GM21360 (cell line): Measurements from ENCODE around the gene NLRP8.
"Not testable (repeated sequence)": the region's sequence is repeated elsewhere in the genome, so short reads cannot be mapped to it uniquely, and the experiment has no call there.

Experiments used
- ATAC-seq: cut with Tn5 transposase; IDR thresholded peaks from one replicate; pipeline ENCODE4 v1.9.1; 2021; ENCODE audit warnings: mild to moderate bottlenecking, moderate library complexity; ENCODE audit not compliant: unreplicated experiment

The NLRP8 gene

GRCh38 chr19:55947532-55947931 lies at the start of gene NLRP8:
TSS of gene NLRP8 (plus strand) at chr19:55947832.
- ATAC-seq = no peak

DNA sequence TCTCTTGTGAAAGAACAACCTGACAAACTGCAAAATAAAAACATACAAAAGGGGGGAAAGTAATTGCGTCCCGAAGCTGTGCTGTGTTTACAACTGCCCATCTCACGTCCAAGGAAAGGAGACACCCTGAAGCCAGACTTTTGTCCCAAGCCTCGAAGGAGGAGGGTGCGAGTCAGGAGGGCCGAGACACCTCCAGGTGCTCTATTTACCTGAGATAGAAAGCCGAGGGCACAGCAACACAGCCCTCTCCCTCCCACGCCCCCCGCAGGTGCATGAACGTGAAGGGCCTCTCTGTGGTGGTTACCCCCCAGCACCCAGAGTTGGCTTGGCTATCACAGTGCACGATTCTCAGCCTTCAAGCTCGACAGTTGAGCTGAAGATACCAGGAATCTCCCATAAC lies 48.7 kb upstream of the NLRP8 start:
- ATAC-seq = no peak

GRCh38 chr19:55901369-55902079 lies 46.1 kb upstream of the NLRP8 start:
- ATAC-seq = no peak

DNA sequence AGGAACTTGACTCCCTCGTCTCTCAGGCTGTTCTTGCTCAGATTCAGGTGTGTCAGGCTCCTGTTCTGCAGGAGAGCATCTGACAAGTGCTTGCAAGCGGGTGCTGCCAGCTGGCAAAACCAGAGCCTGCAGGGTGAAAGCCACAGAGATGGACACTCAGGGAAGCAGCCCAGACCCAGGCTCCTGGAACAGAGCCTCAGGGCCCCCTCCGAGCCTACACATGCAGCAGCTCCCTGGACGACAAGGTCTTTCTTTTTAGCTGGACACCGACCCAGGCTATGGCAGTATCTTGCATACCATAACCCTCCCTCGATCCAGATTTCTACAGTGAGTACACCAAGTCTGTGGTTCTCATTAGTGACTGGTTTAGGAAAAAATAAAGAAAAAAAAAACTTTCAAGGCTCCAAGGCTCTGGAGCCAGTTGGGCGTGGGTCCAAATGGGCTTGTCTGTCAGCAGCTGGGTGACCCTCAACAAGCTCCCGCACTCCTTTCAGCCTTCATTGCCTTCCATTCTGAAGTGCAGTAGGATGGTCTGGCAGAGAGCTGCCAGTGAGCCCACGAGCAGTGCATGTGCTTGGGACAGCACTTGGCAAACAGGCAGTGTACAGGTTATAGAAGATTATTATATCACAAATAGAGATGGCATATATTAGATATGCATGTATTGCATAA lies 45.4 kb upstream of the NLRP8 start:
- ATAC-seq = no peak

- ATAC-seq = no peak
Observed at GRCh38 chr19:55907286-55907685, 40.3 kb upstream of the NLRP8 start.

GRCh38 chr19:55907746-55908145 lies 39.9 kb upstream of the NLRP8 start:
- ATAC-seq = no peak

DNA sequence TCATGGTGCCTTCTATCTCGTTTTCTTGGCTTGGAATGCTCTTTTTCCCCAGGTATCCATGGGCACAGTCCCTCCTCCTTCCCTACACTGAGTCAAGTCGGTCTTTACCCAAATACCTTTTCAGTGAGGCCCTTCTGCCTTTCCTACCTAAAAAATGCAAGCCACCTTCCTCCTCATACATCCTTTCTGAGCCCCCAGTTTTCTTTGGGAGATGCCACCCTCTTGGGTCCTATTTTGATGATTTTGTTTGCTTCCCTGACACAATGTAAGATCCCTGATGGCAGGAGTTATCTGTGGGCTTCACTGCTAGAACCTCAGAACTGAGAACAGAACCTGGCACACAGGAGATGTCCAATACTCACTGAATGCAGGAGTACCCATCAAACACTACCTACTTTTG lies 37.8 kb upstream of the NLRP8 start:
- no peak for ATAC-seq

DNA sequence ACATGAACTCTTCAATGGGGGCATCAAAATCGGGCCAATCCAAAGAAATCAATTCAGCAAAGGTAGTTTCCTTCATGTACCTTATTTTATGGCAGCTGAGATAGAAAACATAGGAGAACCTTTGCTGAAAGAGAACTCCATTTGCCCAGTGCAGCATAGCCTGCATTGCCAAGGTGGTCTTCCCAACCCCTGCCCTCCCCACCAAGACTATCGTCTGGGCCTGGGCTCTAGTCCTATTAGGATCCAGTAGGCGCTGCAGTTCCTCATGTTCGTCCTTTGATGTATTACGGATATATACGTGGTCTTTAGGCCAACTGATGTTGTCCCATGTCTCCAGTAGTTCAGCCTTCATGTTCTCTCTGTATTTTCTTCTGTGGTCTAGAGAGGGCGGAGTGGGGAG lies 34.7 kb upstream of the NLRP8 start:
- ATAC-seq = no peak

- ATAC-seq = no peak
Observed at GRCh38 chr19:55913643-55914268, 33.9 kb upstream of the NLRP8 start.

GRCh38 chr19:55923556-55923955 lies 24.1 kb upstream of the NLRP8 start:
- ATAC-seq = no peak

GRCh38 chr19:55927991-55928390 lies 19.6 kb upstream of the NLRP8 start:
- ATAC-seq = no peak

GRCh38 chr19:55929258-55929657 lies 18.4 kb upstream of the NLRP8 start:
- not testable (repeated sequence) for ATAC-seq

DNA sequence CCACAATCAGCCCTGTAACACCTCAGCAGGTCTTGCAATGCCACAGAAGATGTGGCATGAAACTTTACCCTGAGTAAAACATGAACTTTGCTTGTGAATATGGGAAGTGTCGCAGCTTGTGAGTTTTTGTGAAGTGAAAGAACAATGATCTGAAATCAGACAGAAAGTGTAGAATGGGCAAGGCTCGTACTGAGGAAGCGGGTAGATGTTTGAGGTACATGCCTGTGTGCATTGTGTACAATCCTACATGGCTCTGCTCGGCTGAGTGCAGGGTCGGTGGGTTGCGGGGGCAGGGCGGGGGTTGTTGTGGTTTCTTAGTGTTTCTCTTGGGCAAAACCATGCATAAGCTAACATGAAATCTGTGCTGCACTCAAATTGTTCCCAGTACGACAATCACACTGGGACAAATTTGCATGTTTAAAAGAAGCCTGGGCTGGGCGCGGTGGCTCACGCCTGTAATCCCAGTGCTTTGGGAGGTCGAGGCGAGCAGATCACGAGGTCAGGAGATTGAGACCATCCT lies 16.6 kb upstream of the NLRP8 start:
- ATAC-seq = no peak

DNA sequence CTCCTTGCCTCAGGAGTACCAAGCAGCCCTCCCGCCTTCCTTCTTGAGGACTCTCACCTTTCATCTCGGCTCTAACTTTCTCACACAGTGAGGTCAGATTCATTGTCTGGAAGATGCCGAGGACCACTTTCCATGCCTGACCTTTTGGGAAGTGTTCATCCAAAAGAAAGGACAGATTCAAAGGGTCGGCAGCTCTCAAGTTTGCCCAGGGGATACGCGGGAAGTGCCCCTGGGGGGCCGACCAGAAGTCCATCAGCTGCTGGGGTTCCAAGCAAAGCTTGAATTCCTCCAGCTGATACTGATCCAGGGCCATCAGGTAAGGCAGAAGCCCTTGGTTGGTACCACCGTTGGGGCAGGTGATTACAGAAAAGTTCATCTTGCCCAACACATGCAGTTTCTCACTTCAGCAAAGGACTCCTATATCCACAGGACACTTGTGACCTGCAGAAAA lies 15.7 kb upstream of the NLRP8 start, which contains the start of gene NLRP13:
Gene NLRP13 (minus strand): TSS at position 401 of the 451 bp plus-strand sequence. CDS start 25 bp downstream, at position 376.
- no peak for ATAC-seq

GRCh38 chr19:55935206-55935605 lies 12.4 kb upstream of the NLRP8 start:
- ATAC-seq = no peak

- no peak for ATAC-seq
Observed at GRCh38 chr19:55939206-55939605, 8.4 kb upstream of the NLRP8 start.

DNA sequence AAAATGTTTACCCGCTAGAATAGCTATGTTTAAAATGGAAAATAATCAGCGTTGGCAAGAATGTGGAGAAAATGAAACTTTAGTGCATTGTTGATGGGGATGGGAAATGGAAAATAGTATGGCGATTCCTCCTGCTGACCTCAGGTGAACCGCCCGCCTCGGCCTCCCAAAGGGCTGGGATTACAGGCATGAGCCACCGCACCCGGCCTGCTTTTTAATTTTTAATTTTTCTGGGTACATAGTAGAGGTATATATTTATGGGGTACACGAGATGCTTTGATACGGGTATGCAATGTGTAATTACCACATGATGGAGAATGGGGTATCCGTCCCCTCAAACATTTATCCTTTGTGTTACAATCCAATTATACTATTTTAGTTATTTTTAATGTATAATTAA lies 7.3 kb upstream of the NLRP8 start:
- no peak for ATAC-seq

DNA sequence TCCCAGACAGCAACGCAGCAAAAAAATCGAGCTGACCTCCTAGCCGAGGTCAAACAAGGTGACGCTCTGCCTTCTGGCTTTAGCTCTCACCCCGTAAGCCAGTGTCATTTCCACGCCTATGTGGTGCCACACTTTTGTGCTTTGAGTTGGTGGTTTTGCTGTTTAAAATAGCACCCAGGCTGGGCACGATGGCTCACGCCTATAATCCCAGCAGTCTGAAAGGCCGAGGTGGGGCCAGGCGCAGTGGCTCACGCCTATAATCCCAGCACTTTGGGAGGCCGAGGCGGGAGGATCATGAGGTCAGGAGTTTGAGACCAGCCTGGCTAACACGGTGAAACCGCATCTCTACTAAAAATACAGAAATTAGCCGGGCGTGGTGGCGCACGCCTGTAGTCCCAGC lies 2.9 kb downstream of the NLRP8 start:
- ATAC-seq = not testable (repeated sequence)

DNA sequence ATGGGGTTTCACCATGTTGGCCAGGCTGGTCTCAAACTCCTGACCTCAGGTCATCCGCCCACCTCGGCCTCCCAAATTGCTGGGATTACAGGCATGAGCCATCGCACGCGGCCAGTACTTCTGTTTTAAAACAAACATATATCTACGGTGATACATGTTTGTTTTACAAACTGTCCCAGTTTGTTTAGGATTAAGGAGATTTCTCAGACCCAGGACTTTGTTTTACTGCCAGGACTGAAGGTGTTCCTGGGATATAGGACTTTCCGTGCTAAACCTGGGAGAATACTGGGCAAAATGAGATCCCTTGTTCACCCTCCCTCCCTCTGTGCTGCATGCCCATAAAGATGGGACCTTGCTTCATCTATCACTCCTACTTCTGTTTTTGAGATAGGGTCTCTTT lies 8.8 kb downstream of the NLRP8 start:
- ATAC-seq = no peak

GRCh38 chr19:55958356-55958755 lies 10.7 kb downstream of the NLRP8 start:
- no peak for ATAC-seq

- ATAC-seq = no peak
Observed at GRCh38 chr19:55959996-55960675, 12.5 kb downstream of the NLRP8 start.
